ACC112 (cell line): ENCODE measurements around the gene ADAMTS13.
"Not testable (repeated sequence)": the region's sequence is repeated elsewhere in the genome, so short reads cannot be mapped to it uniquely, and the experiment has no call there.

Experiments used
- H2AFZ ChIP-seq: fragments of 200-600 bp; sonication (generic); one replicate; pipeline ENCODE4 v1.6.0; 2017; ENCODE audit warnings: antibody characterized with exemption, low read length; ENCODE audit not compliant: unreplicated experiment
- H3K27ac ChIP-seq: fragments of 200-600 bp; sonication (generic); 2 replicates; pipeline ENCODE4 v1.5.1; 2014; ENCODE audit warnings: low read depth, mild to moderate bottlenecking, antibody characterized with exemption, low read length, moderate library complexity
- H3K27me3 ChIP-seq: fragments of 200-600 bp; sonication (generic); 2 replicates; pipeline ENCODE4 v1.6.1; 2014; ENCODE audit warnings: mild to moderate bottlenecking, antibody characterized with exemption, low read length, moderate library complexity, mixed read lengths; ENCODE audit not compliant: insufficient read depth
- H3K36me3 ChIP-seq: fragments of 200-600 bp; sonication (generic); 2 replicates; pipeline ENCODE4 v1.6.1; 2016; ENCODE audit warnings: mild to moderate bottlenecking, antibody characterized with exemption, low read length, moderate library complexity, mixed read lengths; ENCODE audit not compliant: insufficient read depth
- H3K4me1 ChIP-seq: fragments of 200-600 bp; sonication (generic); one replicate; pipeline ENCODE4 v1.6.1; 2016; ENCODE audit warnings: low read length, mixed read lengths; ENCODE audit not compliant: insufficient read depth, unreplicated experiment, control insufficient read depth
- H3K4me3 ChIP-seq: fragments of 200-600 bp; sonication (generic); 2 replicates; pipeline ENCODE4 v1.5.1; 2014; ENCODE audit warnings: mild to moderate bottlenecking, low read depth, low read length
- H3K79me2 ChIP-seq: fragments of 200-600 bp; sonication (generic); one replicate; pipeline ENCODE4 v1.6.0; 2016; ENCODE audit warnings: low read length; ENCODE audit not compliant: control insufficient read depth, unreplicated experiment, insufficient read depth

Gene ADAMTS13

DNA sequence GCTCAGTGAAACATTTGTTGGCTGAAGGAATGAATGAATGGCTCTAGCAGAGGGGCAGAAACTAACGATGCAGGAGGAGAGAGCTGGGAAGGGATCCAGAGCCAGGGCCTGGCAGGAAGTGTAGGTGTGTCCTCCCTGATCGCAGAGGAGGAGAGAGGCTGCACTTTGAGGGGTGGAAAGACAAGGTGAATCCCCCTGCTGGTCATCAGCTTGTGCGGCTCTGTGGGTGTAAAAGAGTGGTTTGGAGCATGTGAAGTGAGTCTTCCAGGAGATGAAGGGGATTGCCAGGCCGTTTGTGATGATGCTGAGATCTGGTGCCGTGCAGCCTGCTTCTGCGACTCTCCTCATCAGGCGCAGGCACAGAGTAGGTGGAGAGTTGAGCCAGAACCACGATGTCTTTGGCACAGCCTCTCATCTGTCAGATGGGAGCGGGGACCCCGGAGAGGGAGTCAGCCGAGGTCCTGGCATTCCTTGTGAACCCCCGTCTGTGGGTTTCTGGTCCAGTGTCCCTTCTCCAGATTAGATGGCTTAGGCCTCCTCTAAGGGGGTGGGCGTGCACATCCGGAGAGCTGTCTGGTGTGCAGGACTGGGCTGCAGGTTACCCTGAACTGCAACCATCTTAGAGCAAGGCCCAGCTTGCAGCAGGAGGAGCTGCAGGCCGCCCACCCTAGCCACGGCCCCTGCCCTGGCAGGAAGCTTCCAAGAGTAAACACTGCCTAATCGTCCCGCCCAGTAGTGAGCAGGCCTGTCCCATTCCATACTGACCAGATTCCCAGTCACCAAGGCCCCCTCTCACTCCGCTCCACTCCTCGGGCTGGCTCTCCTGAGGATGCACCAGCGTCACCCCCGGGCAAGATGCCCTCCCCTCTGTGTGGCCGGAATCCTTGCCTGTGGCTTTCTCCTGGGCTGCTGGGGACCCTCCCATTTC is at the start of gene ADAMTS13:
ADAMTS13 (plus strand) TSS at position 753 of the 928 bp plus-strand sequence; CDS start at position 830, 77 bp downstream.
- Histone ChIP-seq H3K27me3 (no peaks in the 10 kb centered on the region), H2AFZ (no peak within 1 kb of the TSS), H3K4me3 (no peak within 1 kb of the TSS), H3K79me2 (peaks cover 6% of the 10 kb centered on the region), H3K36me3 (no peaks in the 10 kb centered on the region), H3K4me1 (peaks cover under 1% of the 10 kb centered on the region), H3K27ac (no peak within 1 kb of the TSS)

DNA sequence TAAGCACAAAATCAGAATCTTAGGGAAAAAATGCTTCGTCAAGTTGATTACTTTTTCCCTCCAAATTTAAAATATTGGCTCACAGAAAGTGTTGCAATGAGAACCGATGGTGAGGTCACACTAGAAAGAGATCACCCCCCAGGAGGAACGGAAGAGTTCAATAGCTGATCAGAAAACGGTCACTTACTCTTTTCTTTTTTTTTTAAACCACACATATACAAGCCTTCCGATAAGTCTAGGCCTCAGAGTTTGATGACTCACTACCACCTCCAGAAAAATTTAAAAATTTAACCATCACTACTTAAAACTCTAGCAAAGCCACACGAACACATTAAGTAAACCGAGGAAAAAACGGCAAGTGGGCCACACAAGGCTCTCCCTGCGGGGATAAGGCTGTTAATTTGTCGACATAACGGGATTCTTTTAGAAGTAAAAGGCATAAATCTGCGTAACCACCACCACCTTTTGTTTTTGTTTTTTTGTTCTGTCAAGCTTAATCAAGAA is 47.5 kb upstream of the ADAMTS13 start:
- no peaks in the 10 kb centered on the region; the same call in 1 of the 2 replicates for H3K36me3 ChIP-seq
- peaks cover 34% of the 10 kb centered on the region for H3K4me1 ChIP-seq
- H3K27ac ChIP-seq, result peak overlapping the region; percentile 90
- no peaks in the 10 kb centered on the region for H3K27me3 ChIP-seq
- peak overlapping the region; percentile 85 for H3K4me3 ChIP-seq
- peaks cover 66% of the 10 kb centered on the region for H3K79me2 ChIP-seq
- H2AFZ ChIP-seq, result no peak overlapping the region

DNA sequence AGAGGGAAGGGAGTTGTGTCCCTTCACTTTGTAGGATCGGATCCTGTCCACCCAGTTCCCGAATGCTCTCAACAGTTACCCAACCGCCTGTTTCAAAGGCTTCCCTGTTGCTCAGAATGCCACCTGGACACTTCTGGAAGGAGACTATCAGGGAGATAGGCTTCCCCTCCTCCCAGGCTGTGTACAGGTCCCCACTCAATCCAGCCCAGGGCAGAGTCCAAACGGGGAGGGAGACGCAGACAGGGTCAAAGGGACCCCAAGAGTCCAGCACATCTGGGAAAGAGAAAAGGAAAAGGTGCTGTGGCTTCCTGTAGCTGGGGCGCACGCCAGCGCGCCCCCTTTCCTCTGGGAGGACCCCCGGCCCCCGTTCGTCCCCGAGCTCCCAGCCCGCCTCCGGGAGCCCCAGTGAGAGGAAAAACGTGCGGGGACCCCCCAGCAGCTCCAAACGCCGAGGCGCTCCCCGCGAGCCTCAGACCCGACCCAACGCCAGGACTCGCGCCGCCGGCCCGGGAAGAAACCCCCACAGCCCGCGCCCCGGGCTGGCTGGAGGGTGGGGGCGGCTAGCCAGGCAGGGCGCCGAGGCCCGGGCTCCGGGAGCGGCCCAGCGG is 46.9 kb upstream of the ADAMTS13 start:
- Histone ChIP-seq H3K27ac (peak overlapping the region; percentile 90), H3K27me3 (no peaks in the 10 kb centered on the region), H3K79me2 (peaks cover 61% of the 10 kb centered on the region), H3K36me3 (no peaks in the 10 kb centered on the region; the same call in 1 of the 2 replicates), H3K4me1 (peaks cover 28% of the 10 kb centered on the region), H3K4me3 (peak overlapping the region; percentile 85), H2AFZ (no peak overlapping the region)

DNA sequence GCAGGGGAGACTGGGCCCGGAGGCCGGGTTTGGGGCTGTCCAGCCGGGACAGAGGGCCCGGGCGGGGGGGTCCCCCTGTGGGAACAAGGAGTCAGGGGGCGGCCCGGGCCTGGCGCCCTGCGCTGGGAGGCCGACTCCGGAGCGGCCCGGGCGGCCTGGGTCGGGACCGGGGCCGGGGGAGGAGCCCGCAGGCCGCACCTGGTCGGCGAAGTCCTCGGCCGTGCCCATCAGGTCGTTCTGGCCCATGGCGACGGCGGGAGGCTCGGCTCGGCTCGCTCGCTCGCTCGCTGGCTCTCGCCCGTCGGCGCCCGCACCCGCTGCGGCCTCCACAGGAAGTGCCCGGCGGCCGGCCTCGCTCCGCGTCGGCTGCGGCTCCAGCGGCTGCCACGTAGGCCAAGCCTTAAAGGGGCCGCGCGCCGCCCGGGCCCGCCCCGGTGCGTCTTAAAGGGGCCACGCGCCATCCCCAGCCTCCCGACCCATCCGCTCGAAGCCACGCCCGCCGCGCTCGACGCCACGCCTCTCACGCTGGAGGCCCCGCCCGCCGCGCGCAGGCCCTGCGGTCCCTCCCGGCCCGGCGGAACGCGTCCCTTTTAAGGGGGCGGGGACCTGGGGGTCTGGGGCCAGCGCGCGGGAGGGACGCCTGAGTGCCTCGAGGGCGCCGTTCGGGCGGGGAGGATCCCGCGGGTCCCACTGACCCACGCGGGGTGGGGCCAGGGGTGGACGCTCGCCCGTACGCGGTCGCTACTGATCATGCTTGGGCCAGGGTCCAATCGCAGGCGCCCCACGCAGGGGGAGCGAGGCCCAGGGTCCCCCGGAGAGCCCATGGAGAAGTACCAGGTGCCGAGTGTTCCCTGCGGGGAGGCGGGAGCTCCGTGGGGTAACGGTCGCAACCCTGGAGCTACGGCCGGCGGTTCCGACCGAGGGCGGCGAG is 46.2 kb upstream of the ADAMTS13 start, which contains the start of the genes STKLD1 and SURF4:
STKLD1 (plus strand) TSS at position 643 of the 931 bp plus-strand sequence; CDS start at position 751, 108 bp downstream.
SURF4 (minus strand) TSS at position 337 of the 931 bp plus-strand sequence; CDS start at position 246, 91 bp downstream.
- H3K27me3 ChIP-seq, result no peaks in the 10 kb centered on the region
- H3K4me3 ChIP-seq, result peak within 1 kb of the TSS; percentile 85
- peak within 1 kb of the TSS; percentile 90 for H3K27ac ChIP-seq
- H2AFZ ChIP-seq, result peak within 1 kb of the TSS; percentile 92
- peaks cover 24% of the 10 kb centered on the region for H3K4me1 ChIP-seq
- H3K36me3 ChIP-seq, result no peaks in the 10 kb centered on the region
- H3K79me2 ChIP-seq, result peaks cover 53% of the 10 kb centered on the region

DNA sequence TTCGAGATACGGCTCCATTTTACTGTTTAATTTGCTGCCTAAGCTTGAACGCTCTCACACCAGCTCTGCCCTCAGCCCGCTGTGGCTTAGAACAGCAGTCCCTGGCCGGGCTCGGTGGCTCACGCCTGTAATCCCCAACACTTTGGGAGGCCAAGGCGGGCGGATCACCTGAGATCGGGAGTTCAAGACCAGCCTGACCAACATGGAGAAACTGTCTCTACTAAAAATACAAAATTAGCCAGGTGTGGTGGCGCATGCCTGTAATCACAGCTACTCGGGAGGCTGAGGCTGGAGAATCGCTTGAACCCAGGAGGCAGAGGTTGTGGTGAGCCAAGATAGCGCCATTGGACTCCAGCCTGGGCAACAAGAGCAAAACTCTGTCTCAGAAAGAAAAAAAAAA is 44.9 kb upstream of the ADAMTS13 start:
- not testable (repeated sequence) for H3K27me3 ChIP-seq, H2AFZ ChIP-seq, H3K27ac ChIP-seq, H3K36me3 ChIP-seq, H3K4me3 ChIP-seq
- Histone ChIP-seq H3K79me2 (peaks cover 40% of the 10 kb centered on the region), H3K4me1 (peaks cover 13% of the 10 kb centered on the region)

DNA sequence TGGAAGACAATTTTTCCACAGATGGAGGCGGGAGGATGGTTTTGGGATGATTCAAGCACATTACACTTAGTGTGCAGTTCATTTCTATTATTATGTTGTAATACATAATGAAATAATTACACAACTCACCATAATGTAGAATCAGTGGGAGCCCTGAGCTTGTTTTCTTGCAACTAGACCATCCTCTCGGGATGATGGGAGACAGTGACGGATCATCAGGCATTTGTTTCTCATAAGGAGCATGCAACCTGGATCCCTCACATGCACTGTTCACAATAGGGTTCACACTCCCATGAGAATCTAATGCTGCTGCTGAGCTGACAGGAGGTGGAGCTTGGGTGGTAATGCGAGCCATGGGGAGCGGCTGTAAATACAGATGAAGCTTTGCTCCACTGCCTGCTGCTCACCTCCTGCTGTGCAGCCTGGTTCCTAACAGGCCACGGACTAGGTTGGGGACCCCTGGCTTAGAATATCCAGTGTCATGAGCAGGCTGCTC is 44.4 kb upstream of the ADAMTS13 start:
- Histone ChIP-seq H2AFZ (no peak overlapping the region), H3K4me3 (no peak overlapping the region), H3K27me3 (no peaks in the 10 kb centered on the region), H3K4me1 (peaks cover 8% of the 10 kb centered on the region), H3K27ac (no peak overlapping the region), H3K36me3 (no peaks in the 10 kb centered on the region), H3K79me2 (peaks cover 35% of the 10 kb centered on the region)

DNA sequence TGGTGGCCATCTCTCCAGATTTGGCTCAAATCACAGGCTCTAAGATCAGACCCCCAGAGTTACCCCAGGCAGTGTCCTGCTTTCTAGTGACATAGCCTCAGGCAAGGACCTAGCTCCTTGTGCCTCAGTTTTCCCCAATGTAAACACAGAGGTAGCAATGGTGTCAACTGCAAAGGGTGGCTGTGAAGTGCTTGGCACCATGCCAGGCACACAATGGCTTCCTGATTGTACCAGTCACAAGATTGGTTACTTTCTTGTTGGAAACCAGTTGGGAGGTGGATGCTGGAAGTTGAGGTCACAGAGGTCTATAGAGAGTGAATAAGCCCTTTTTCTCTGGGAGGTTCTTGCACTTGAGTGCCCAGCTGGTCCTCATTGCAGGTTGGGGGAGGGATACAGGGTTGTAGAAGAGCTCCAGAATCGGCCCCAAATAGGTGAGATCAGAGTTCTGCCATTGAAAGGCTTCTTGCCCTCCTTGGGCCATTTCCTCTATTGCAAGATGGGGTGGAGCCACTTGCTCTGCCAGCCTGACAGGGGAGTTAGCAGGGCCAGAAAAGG is 43.7 kb upstream of the ADAMTS13 start:
- no peaks in the 10 kb centered on the region for H3K36me3 ChIP-seq
- H3K79me2 ChIP-seq, result peaks cover 28% of the 10 kb centered on the region
- H3K4me1 ChIP-seq, result peaks cover 5% of the 10 kb centered on the region
- no peak overlapping the region for H3K27ac ChIP-seq
- no peaks in the 10 kb centered on the region for H3K27me3 ChIP-seq
- no peak overlapping the region for H3K4me3 ChIP-seq
- no peak overlapping the region for H2AFZ ChIP-seq

DNA sequence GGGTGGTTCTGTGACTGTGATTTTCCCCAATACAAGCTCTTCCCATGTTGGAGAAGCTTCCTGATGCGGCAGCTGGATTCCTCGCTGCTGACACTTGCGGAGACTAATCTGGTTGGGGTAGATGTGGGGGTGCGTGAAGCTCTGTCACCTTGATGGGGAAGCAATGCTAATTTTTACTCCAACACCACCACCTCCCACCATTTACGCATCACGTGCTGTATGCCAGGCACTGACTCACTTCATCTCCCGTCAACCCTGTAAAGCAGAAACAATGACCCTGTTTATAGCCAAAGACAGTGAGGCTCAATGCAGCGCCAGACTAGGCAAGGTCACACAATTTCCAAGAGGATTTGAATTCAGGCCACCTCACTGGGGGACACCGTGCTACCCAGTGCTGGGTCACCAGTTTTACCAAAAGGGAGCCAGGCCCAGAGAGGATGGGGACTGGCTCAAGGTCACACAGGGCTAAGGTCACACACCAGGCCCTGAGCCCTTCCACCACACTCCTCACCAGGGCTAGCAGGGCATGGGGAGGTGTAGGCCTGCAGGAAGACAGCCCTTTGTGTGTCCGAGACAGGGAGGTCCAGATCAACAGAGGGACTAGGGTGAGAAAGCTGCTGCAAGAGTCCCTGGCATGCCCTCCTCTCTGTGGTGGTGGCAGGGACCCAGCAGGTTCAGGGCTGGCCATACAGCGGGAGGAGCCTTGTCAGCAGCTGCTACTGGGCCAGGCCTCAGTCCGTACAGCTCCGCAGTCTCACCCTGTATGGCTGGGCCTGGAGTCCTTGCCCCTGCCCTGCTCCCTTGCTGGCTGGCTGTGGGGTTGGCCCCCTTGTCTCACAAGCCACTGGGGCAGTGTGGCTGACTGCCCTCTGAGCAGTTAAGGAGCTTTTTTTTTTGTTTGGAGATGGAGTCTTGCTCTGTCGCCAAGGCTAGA is 42.7 kb upstream of the ADAMTS13 start:
- Histone ChIP-seq H3K79me2 (peaks cover 19% of the 10 kb centered on the region), H3K36me3 (no peaks in the 10 kb centered on the region), H3K27ac (no peak overlapping the region), H3K27me3 (no peaks in the 10 kb centered on the region), H2AFZ (no peak overlapping the region), H3K4me1 (no peaks in the 10 kb centered on the region), H3K4me3 (no peak overlapping the region)

DNA sequence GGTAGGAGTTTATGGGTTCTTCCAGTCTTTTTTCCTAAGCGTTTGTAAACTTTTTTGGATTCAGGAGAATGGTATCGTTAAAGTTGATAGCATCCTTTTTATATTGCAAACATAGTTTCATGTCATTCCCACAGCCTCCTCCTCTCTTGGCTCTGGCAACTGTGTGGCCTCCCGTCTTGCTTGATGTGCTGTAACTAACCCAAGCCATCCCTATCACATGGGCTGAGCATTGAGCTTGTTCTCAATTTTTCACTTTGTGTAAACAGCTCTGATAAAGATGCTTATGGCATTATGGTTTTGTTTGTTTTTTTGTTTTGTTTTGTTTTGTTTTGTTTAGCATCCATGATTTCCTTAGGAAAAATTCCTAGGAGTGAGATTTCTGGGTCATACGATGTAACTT is 41.4 kb upstream of the ADAMTS13 start:
- no peaks in the 10 kb centered on the region for H3K27me3 ChIP-seq
- H3K79me2 ChIP-seq, result peaks cover 6% of the 10 kb centered on the region
- no peak overlapping the region for H2AFZ ChIP-seq
- H3K27ac ChIP-seq, result no peak overlapping the region
- H3K4me3 ChIP-seq, result no peak overlapping the region
- no peaks in the 10 kb centered on the region for H3K4me1 ChIP-seq
- H3K36me3 ChIP-seq, result no peaks in the 10 kb centered on the region
